Psoas muscle (tissue), 8 donors: Measurements from ENCODE around the gene NUDC. TPM values are rescaled to one million over a fixed set of nuclear protein-coding genes. Genes with fewer than 3 reads are reported as not detected.
"Not testable (repeated sequence)": the region's sequence is repeated elsewhere in the genome, so short reads cannot be mapped to it uniquely, and the experiment has no call there.

Source experiments
- ATAC-seq, 4 donors: fragments of 200-7000 bp; cut with Tn5 transposase; one replicate each; pipeline ENCODE4 v1.9.1; 2020; ENCODE audit warnings: moderate library complexity in 3 of 4, mild to moderate bottlenecking in 2 of 4
- DNase-seq, 2 donors: peaks; one replicate each; pipeline ENCODE4 v3.0.0-alpha.2; 2020
- H3K27ac ChIP-seq: fragments of 200-600 bp; one replicate; pipeline ENCODE4 v1.8.0; 2022
- H3K27me3 ChIP-seq, 3 donors: fragments of 200-600 bp in 1 of 3; one replicate each; pipeline versions ENCODE4 v1.6.1 to v1.8.0; 2013 to 2022; ENCODE audit warnings: low read length in 2 of 3, mild to moderate bottlenecking in 2 of 3, moderate library complexity in 1 of 3; ENCODE audit not compliant: insufficient read depth in 3 of 3
- H3K36me3 ChIP-seq, 2 donors: fragments of 200-600 bp in 1 of 2; one replicate each; pipeline versions ENCODE4 v1.6.1 to v1.8.0; 2013 to 2022; ENCODE audit warnings: low read depth in 1 of 2, mild to moderate bottlenecking in 1 of 2, moderate library complexity in 1 of 2; ENCODE audit not compliant: insufficient read depth in 1 of 2
- H3K4me1 ChIP-seq: fragments of 200-600 bp; one replicate; pipeline ENCODE4 v1.8.0; 2022
- H3K4me3 ChIP-seq: fragments of 200-600 bp; one replicate; pipeline ENCODE4 v1.8.0; 2022; ENCODE audit warnings: mild to moderate bottlenecking
- H3K9me3 ChIP-seq: fragments of 200-600 bp; one replicate; pipeline ENCODE4 v1.8.0; 2022
- CTCF ChIP-seq: fragments of 200-600 bp; IDR thresholded peaks from one replicate; pipeline ENCODE4 v1.8.0; 2022; ENCODE audit warnings: antibody characterized with exemption
- WGBS, 3 donors: extraction: QIAGEN DNeasy Blood & Tissue Kit; methylation state at CpG; one replicate each; pipeline versions ENCODE4 v1.1.6 to v1.1.7; 2013; 5-methylcytosine and 5-hydroxymethylcytosine counted together
- intact Hi-C, 2 donors: fragments of 100-400 bp; cut with DNase I; formaldehyde crosslinking; loops; one replicate each; pipeline versions ENCODE4 v1.11.0 to v1.14.2; 2022
- polyA plus RNA-seq, 3 donors: library from polyadenylated mRNA; stranded (reverse); fragments of 200-250 nt; gene quantifications; one replicate each; pipeline ENCODE4 v1.2.3, GENCODE V29; 2013
- total RNA-seq, 4 donors: library from RNA; stranded (reverse); fragmentation: NEBNext Ultra II Directional in 2 of 4; extraction: Animal tissue kit (Norgen Biotek cat#: 25700) in 2 of 4; gene quantifications; one replicate each; pipeline versions ENCODE4 v1.2.1 to v1.2.4, GENCODE V29; 2021 to 2023
- donor health status: healthy with polysubstance abuse.
- donor health status: DM: no; HTN: no; CAD: no; lungs with moderate emphysema.
- donor health status: Bipolar disorder and iron deficiency.
- donor health status: healthy.
- donor health status: DM: yes; HTN: yes; CAD: no.
- donor health status: DM: no; HTN: no; CAD: no.
- donor health status: DM: no; HTN: no; CAD: no.
- donor health status: DM: yes; HTN: yes; CAD: no.

NUDC gene
- total and polyA plus RNA-seq, 7 donors: 55.7 to 105 (median 65.5) TPM

- H3K27me3 ChIP-seq: no peaks in the 10 kb centered on the region
- H3K27ac ChIP-seq: no peak overlapping the region
- ATAC-seq (no peak), DNase-seq (no peak)
- intact Hi-C loops: no loop called here
- whole genome bisulfite sequencing, 3 donors: 92 to 97% (median 95%) methylated on average over 9 to 10 of the region's 10 CpGs
- no peak overlapping the region for H3K4me3 ChIP-seq
- H3K4me1 ChIP-seq: no peaks in the 10 kb centered on the region
- TF ChIP-seq CTCF: no peak
- peaks cover 14 to 73% of the 10 kb centered on the region in 2 donors for H3K36me3 ChIP-seq
- no peaks in the 10 kb centered on the region for H3K9me3 ChIP-seq
Observed at GRCh38 chr1:26941311-26941710, 19.8 kb downstream of the NUDC start.

- Histone ChIP-seq H3K27ac (no peak overlapping the region), H3K27me3 (no peaks in the 10 kb centered on the region), H3K36me3 (peaks cover 14 to 70% of the 10 kb centered on the region in 2 donors), H3K4me3 (no peak overlapping the region), H3K4me1 (no peaks in the 10 kb centered on the region), H3K9me3 (no peaks in the 10 kb centered on the region)
- no peak for TF ChIP-seq CTCF
- ATAC-seq (no peak), DNase-seq (no peak)
- intact Hi-C loops: no loop called here
- 92 to 96% (median 96%) methylated on average over 12 of the region's 12 CpGs for WGBS, 3 donors
Observed at GRCh38 chr1:26942656-26943055, 21.1 kb downstream of the NUDC start.

GRCh38 chr1:26945138-26945537 is 23.6 kb downstream of the NUDC start:
- ATAC-seq (no peak), DNase-seq (no peak)
- Histone ChIP-seq H3K27ac (no peak overlapping the region), H3K4me1 (no peaks in the 10 kb centered on the region), H3K4me3 (no peak overlapping the region), H3K27me3 (no peaks in the 10 kb centered on the region), H3K9me3 (no peaks in the 10 kb centered on the region), H3K36me3 (peaks cover 14 to 63% of the 10 kb centered on the region in 2 donors)
- TF ChIP-seq CTCF: no peak
- intact Hi-C loops: no loop called here
- WGBS, 3 donors: 61 to 74% (median 72%) methylated on average over 2 of the region's 2 CpGs

- peak in 1 of 4 donors; percentile 22 for ATAC-seq
- intact Hi-C loops: no loop called here
- H3K4me3 ChIP-seq: no peak overlapping the region
- no peak overlapping the region for H3K27ac ChIP-seq
- H3K9me3 ChIP-seq: no peaks in the 10 kb centered on the region
- DNase-seq: no peak
- H3K36me3 ChIP-seq: peaks cover 14 to 63% of the 10 kb centered on the region in 2 donors
- no peaks in the 10 kb centered on the region for H3K4me1 ChIP-seq
- H3K27me3 ChIP-seq: no peaks in the 10 kb centered on the region
- no peak for TF ChIP-seq CTCF
- 67 to 73% (median 72%) methylated on average over 8 of the region's 8 CpGs for WGBS, 3 donors
Observed at GRCh38 chr1:26945728-26946127, 24.2 kb downstream of the NUDC start.

- peaks cover 14 to 60% of the 10 kb centered on the region in 2 donors for H3K36me3 ChIP-seq
- TF ChIP-seq CTCF: no peak
- ATAC-seq (no peak), DNase-seq (no peak)
- H3K27me3 ChIP-seq: no peaks in the 10 kb centered on the region
- no peak overlapping the region for H3K4me3 ChIP-seq
- no peak overlapping the region for H3K27ac ChIP-seq
- 76 to 84% (median 77%) methylated on average over 4 of the region's 4 CpGs for WGBS, 3 donors
- H3K9me3 ChIP-seq: no peaks in the 10 kb centered on the region
- no peaks in the 10 kb centered on the region for H3K4me1 ChIP-seq
- intact Hi-C loops: no loop called here
Observed at GRCh38 chr1:26946270-26946669, 24.7 kb downstream of the NUDC start.

GRCh38 chr1:26948725-26949057 is 27.1 kb downstream of the NUDC start:
- intact Hi-C loops, H3K9me3 ChIP-seq, H3K4me1 ChIP-seq, H3K27ac ChIP-seq, ATAC-seq, DNase-seq, H3K4me3 ChIP-seq, H3K27me3 ChIP-seq: not testable (repeated sequence)
- WGBS, 3 donors: 92 to 93% (median 92%) methylated on average over 16 of the region's 16 CpGs
- H3K36me3 ChIP-seq: peaks cover 4 to 36% of the 10 kb centered on the region in 2 donors
